Measurements from ENCODE around the gene GSK3A. TPM values are rescaled to one million over a fixed set of nuclear protein-coding genes. Genes with fewer than 3 reads are reported as not detected.

GSK3A gene
- total RNA-seq, 1 experiment from 2014 or later = 44.6 TPM

- ChIA-PET CTCF (no interaction called here), POLR2A (ENCODE audit: unreplicated experiment) (no interaction called here)
- Histone ChIP-seq H3K27ac (no peak overlapping the region), H3K4me3 (no peak overlapping the region), H3K4me2 (no peak overlapping the region), H3F3A (ENCODE audit: insufficient read depth, low read depth) (peaks cover 7% of the 10 kb centered on the region; the same call in 1 of the 2 replicates), H3K9me2 (ENCODE audit: insufficient read depth) (no peaks in the 10 kb centered on the region), H3K4me1 (replicated peaks; ENCODE audit: insufficient read depth) (peaks cover 7% of the 10 kb centered on the region), H3K27me3 (ENCODE audit: insufficient read depth, low read depth) (no peaks in the 10 kb centered on the region), H3K79me2 (ENCODE audit: low read depth) (peaks cover 30% of the 10 kb centered on the region), H3K36me3 (ENCODE audit: low read depth) (peaks cover 12% of the 10 kb centered on the region; the same call in 1 of the 2 replicates), H3K9me3 (ENCODE audit: insufficient read depth, low read depth) (no peaks in the 10 kb centered on the region), H2AFZ (no peak overlapping the region), H4K20me1 (ENCODE audit: insufficient read depth) (peaks cover 8% of the 10 kb centered on the region; the same call in 1 of the 2 replicates)
- no TSS peak for BruUV-seq (replicated peaks)
- no peak for DNase-seq
- TF ChIP-seq CTCF (conservative IDR thresholded peaks at IDR 0.05) = no peak
- no peak for TF ChIP-seq EZH2 (IDR thresholded peaks at IDR 0.05; ENCODE audit: low read depth)
- intact Hi-C loops (cut with micrococcal nuclease; ENCODE audit: unreplicated experiment) = loop anchor here (5.0 kb wide), 1 partner anchor 93 kb away; the partner anchor contains the start of gene POU2F2
These were observed 17.3 kb downstream of the GSK3A start for GRCh38 chr19:42224940-42225717.

GRCh38 chr19:42220751-42221097 lies 21.7 kb downstream of the GSK3A start:
- ChIA-PET CTCF (interaction anchor here (0.6 kb wide), 1 partner anchor 124 kb away, joined by 3 read pairs; no protein-coding TSS in a partner anchor), POLR2A (ENCODE audit: unreplicated experiment) (no interaction called here)
- H2AFZ ChIP-seq = peak overlapping the region; percentile 83
- intact Hi-C loops (cut with micrococcal nuclease; ENCODE audit: unreplicated experiment) = loop anchor here (1.0 to 5.0 kb wide), 2 partner anchors 22 to 88 kb away; partner anchors contain the start of genes GSK3A and POU2F2
- H3K79me2 ChIP-seq (ENCODE audit: low read depth) = peaks cover 64% of the 10 kb centered on the region
- H3K9me3 ChIP-seq (ENCODE audit: insufficient read depth, low read depth) = no peaks in the 10 kb centered on the region
- H4K20me1 ChIP-seq (ENCODE audit: insufficient read depth) = peaks cover 7% of the 10 kb centered on the region
- TF ChIP-seq EZH2 (IDR thresholded peaks at IDR 0.05; ENCODE audit: low read depth) (no peak), CTCF (conservative IDR thresholded peaks at IDR 0.05) (no peak)
- peaks cover 6% of the 10 kb centered on the region; the same call in 1 of the 2 replicates for H3K36me3 ChIP-seq (ENCODE audit: low read depth)
- peak overlapping the region; percentile 84 for H3K4me3 ChIP-seq
- H3K27ac ChIP-seq = 0 out of 2 replicates have a peak overlapping the region, but pooled peaks have one; percentile 1
- no peak for DNase-seq
- H3K27me3 ChIP-seq (ENCODE audit: insufficient read depth, low read depth) = no peaks in the 10 kb centered on the region
- BruUV-seq (replicated peaks) = no TSS peak
- H3K4me1 ChIP-seq (replicated peaks; ENCODE audit: insufficient read depth) = peaks cover 28% of the 10 kb centered on the region
- no peaks in the 10 kb centered on the region for H3K9me2 ChIP-seq (ENCODE audit: insufficient read depth)
- H3F3A ChIP-seq (ENCODE audit: insufficient read depth, low read depth) = peaks cover 4% of the 10 kb centered on the region; the same call in 1 of the 2 replicates
- H3K4me2 ChIP-seq = peak overlapping the region; percentile 94

GRCh38 chr19:42219812-42220750 lies 22.3 kb downstream of the GSK3A start, which contains the start of gene ZNF526:
ZNF526 (plus strand) TSS chr19:42220312; CDS start chr19:42224404, 4,092 bp downstream.
- BruUV-seq (replicated peaks) = TSS peak; percentile 66
- Histone ChIP-seq H3K4me3 (peak within 1 kb of the TSS; percentile 84), H4K20me1 (ENCODE audit: insufficient read depth) (peaks cover 13% of the 10 kb centered on the region), H3K4me2 (peak within 1 kb of the TSS; percentile 94), H3K27ac (peak within 1 kb of the TSS; percentile 27), H3K79me2 (ENCODE audit: low read depth) (peaks cover 71% of the 10 kb centered on the region), H2AFZ (peak within 1 kb of the TSS; percentile 83), H3K4me1 (replicated peaks; ENCODE audit: insufficient read depth) (peaks cover 35% of the 10 kb centered on the region), H3K27me3 (ENCODE audit: insufficient read depth, low read depth) (no peaks in the 10 kb centered on the region), H3K9me2 (ENCODE audit: insufficient read depth) (no peaks in the 10 kb centered on the region), H3K36me3 (ENCODE audit: low read depth) (peaks cover 6% of the 10 kb centered on the region; the same call in 1 of the 2 replicates), H3K9me3 (ENCODE audit: insufficient read depth, low read depth) (no peaks in the 10 kb centered on the region), H3F3A (ENCODE audit: insufficient read depth, low read depth) (peaks cover 4% of the 10 kb centered on the region; the same call in 1 of the 2 replicates)
- ChIA-PET POLR2A (ENCODE audit: unreplicated experiment) (interaction anchor here (0.7 kb wide), 2 partner anchors 23 to 82 kb away, joined by 4 to 5 read pairs; partner anchors contain the start of gene PAFAH1B3), CTCF (interaction anchor here (0.6 kb wide), 1 partner anchor 125 kb away, joined by 3 read pairs; no protein-coding TSS in a partner anchor)
- intact Hi-C loops (cut with micrococcal nuclease; ENCODE audit: unreplicated experiment) = loop anchor here (1.0 to 5.0 kb wide), 4 partner anchors 22 to 88 kb away; partner anchors contain the start of genes GSK3A and POU2F2
- DNase-seq = peak; percentile 92 to 97
- TF ChIP-seq CTCF (conservative IDR thresholded peaks at IDR 0.05) = no peak
- no peak for TF ChIP-seq EZH2 (IDR thresholded peaks at IDR 0.05; ENCODE audit: low read depth)
